Testis (tissue), 3 donors: Measurements from ENCODE around the gene SLC37A2. TPM values are rescaled to one million over a fixed set of nuclear protein-coding genes. Genes with fewer than 3 reads are reported as not detected.
A peak's percentile ranks its signal among the peaks of the same experiment; 100 is the strongest.

Experiments
- DNase-seq: peaks from one replicate; pipeline ENCODE4 v3.0.0-alpha.2; 2019
- H3K27ac ChIP-seq, 2 donors: fragments of 200-600 bp; sonication (generic); one replicate each; pipeline ENCODE4 v1.5.1; 2019
- H3K27me3 ChIP-seq: fragments of 200-600 bp; sonication (generic); one replicate; pipeline ENCODE4 v1.5.1; 2019
- H3K36me3 ChIP-seq: fragments of 200-600 bp; sonication (generic); one replicate; pipeline ENCODE4 v1.5.1; 2017; ENCODE audit warnings: low read depth; ENCODE audit errors: missing control alignments
- H3K4me1 ChIP-seq: fragments of 200-600 bp; sonication (generic); one replicate; pipeline ENCODE4 v1.5.1; 2019
- H3K4me3 ChIP-seq, 2 donors: fragments of 200-600 bp; sonication (generic); one replicate each; pipeline ENCODE4 v1.5.1; 2017 to 2019
- H3K9me3 ChIP-seq: fragments of 200-600 bp; sonication (generic); one replicate; pipeline ENCODE4 v1.5.1; 2017
- CTCF ChIP-seq, 3 experiments: fragments of 450-650 bp in 2 of 3; fragments of 200-600 bp in 1 of 3; sonication (generic) in 1 of 3; IDR thresholded peaks; one replicate each; pipeline ENCODE4 v1.5.1; 2016 to 2019; ENCODE audit warnings: antibody characterized with exemption in 3 of 3, mild to moderate bottlenecking in 2 of 3, moderate library complexity in 1 of 3
- POLR2A ChIP-seq: fragments of 450-650 bp; IDR thresholded peaks from one replicate; pipeline ENCODE4 v1.6.1; 2017; ENCODE audit warnings: antibody characterized with exemption, mild to moderate bottlenecking, moderate library complexity
- WGBS, 2 donors: methylation state at CpG; one replicate each; pipeline ENCODE4 v1.1.5; 2018; 5-methylcytosine and 5-hydroxymethylcytosine counted together
- intact Hi-C: fragments of 100-400 bp; cut with DNase I; formaldehyde crosslinking; loops from one replicate; pipeline ENCODE4 v1.15.1; 2023; ENCODE audit warnings: low total_unique reads
- polyA plus RNA-seq: library from polyadenylated mRNA; stranded (reverse); fragments of 350-450 nt; fragmentation: Illumina TruSeq; extraction: RNeasy Lipid Tissue Mini Kit (QIAGEN cat#74804); gene quantifications from one replicate; pipeline ENCODE4 v1.2.3, GENCODE V29; 2014; ENCODE audit warnings: low read depth, low replicate concordance; ENCODE audit not compliant: insufficient read depth
- total RNA-seq, 2 donors: library from RNA; depleted of rRNA; stranded (reverse); fragments of >200 nt; gene quantifications; one replicate each; pipeline ENCODE4 v1.2.3, GENCODE V29; 2016

Gene SLC37A2
- total and polyA plus RNA-seq, 3 donors from 2014 or later: 3.0 to 7.6 (median 6.2) TPM

GRCh38 chr11:125124618-125124992 lies 61.5 kb downstream of the SLC37A2 start:
- no peaks in the 10 kb centered on the region for H3K27me3 ChIP-seq
- no peak for DNase-seq
- TF ChIP-seq POLR2A (no peak), CTCF (IDR thresholded peaks at IDR 0.05) (no peak)
- H3K36me3 ChIP-seq: no peaks in the 10 kb centered on the region
- H3K4me1 ChIP-seq: peaks cover 5% of the 10 kb centered on the region
- H3K4me3 ChIP-seq: no peak overlapping the region
- WGBS, 2 donors: 90% methylated on average over 4 of the region's 4 CpGs
- no peaks in the 10 kb centered on the region for H3K9me3 ChIP-seq
- intact Hi-C loops: no loop called here
- peak overlapping the region in 1 of 2 donors; percentile 11 for H3K27ac ChIP-seq

GRCh38 chr11:125128450-125128849 lies 65.3 kb downstream of the SLC37A2 start:
- Histone ChIP-seq H3K27me3 (no peaks in the 10 kb centered on the region), H3K9me3 (no peaks in the 10 kb centered on the region), H3K4me1 (peaks cover 5% of the 10 kb centered on the region), H3K36me3 (no peaks in the 10 kb centered on the region), H3K4me3 (no peak overlapping the region), H3K27ac (no peak overlapping the region)
- 73 to 85% methylated on average over 4 of the region's 4 CpGs for WGBS, 2 donors
- intact Hi-C loops: no loop called here
- no peak for TF ChIP-seq POLR2A
- DNase-seq: no peak

GRCh38 chr11:125129316-125129993 lies 66.3 kb downstream of the SLC37A2 start:
- no peaks in the 10 kb centered on the region for H3K27me3 ChIP-seq
- H3K27ac ChIP-seq: no peak overlapping the region
- no peak for DNase-seq
- no peaks in the 10 kb centered on the region for H3K36me3 ChIP-seq
- TF ChIP-seq POLR2A: no peak
- no peak for TF ChIP-seq CTCF (IDR thresholded peaks at IDR 0.05)
- peak overlapping the region in 1 of 2 donors; percentile 2 for H3K4me3 ChIP-seq
- H3K9me3 ChIP-seq: no peaks in the 10 kb centered on the region
- no peaks in the 10 kb centered on the region for H3K4me1 ChIP-seq
- 50 to 56% methylated on average over 22 of the region's 22 CpGs for WGBS, 2 donors
- intact Hi-C loops: no loop called here

- TF ChIP-seq POLR2A (no peak), CTCF (IDR thresholded peaks at IDR 0.05) (no peak)
- Histone ChIP-seq H3K27ac (no peak overlapping the region), H3K4me1 (no peaks in the 10 kb centered on the region), H3K4me3 (no peak overlapping the region), H3K36me3 (no peaks in the 10 kb centered on the region), H3K9me3 (no peaks in the 10 kb centered on the region), H3K27me3 (no peaks in the 10 kb centered on the region)
- no peak for DNase-seq
- intact Hi-C loops: no loop called here
- 71 to 76% methylated on average over 1 of the region's 1 CpG for WGBS, 2 donors
Measured at GRCh38 chr11:125132071-125132470, 69.0 kb downstream of the SLC37A2 start.

- no peak overlapping the region for H3K27ac ChIP-seq
- no peaks in the 10 kb centered on the region for H3K36me3 ChIP-seq
- TF ChIP-seq POLR2A: no peak
- TF ChIP-seq CTCF (IDR thresholded peaks at IDR 0.05): no peak
- intact Hi-C loops: no loop called here
- H3K4me3 ChIP-seq: no peak overlapping the region
- no peaks in the 10 kb centered on the region for H3K27me3 ChIP-seq
- no peak for DNase-seq
- H3K4me1 ChIP-seq: no peaks in the 10 kb centered on the region
- no peaks in the 10 kb centered on the region for H3K9me3 ChIP-seq
- 89 to 93% methylated on average over 7 of the region's 7 CpGs for WGBS, 2 donors
Measured at GRCh38 chr11:125132596-125132995, 69.5 kb downstream of the SLC37A2 start.
